Kidney glomerular epithelial cell (primary cell): Measurements from ENCODE around the gene VSTM4.

Experiments
- DNase-seq: peaks from one replicate; lab custom pipeline; 2025; lab: John Stamatoyannopoulos, UW

The VSTM4 gene

GRCh38 chr10:49116509-49117375 lies 1.4 kb upstream of the VSTM4 start:
- DNase-seq: no peak

GRCh38 chr10:49115796-49116508 lies 630 bp upstream of the VSTM4 start:
- no peak for DNase-seq

- DNase-seq: no peak
Observed at GRCh38 chr10:49114718-49115014, 656 bp downstream of the VSTM4 start.

- DNase-seq: no peak
Observed at GRCh38 chr10:49113741-49114141, 1.6 kb downstream of the VSTM4 start.

DNA sequence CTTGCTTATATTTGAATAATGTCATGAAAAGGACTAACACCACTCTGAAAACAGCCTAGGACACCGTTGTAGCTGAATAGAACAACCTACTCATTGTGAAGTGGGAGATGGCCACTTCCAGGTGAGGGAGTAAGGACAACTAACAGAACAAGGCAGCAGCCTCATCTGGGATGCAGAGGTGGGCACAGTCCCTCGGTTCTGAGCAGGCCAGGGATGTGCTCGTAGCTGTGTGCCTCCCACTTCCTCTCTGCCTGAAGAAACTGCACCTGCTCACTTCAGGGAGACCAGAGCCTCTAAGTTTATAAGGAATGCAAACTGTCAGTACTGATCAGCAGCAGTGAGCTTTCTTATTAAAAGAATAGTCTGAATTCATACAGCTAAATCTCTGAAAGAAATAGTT lies 2.5 kb downstream of the VSTM4 start:
- no peak for DNase-seq

GRCh38 chr10:49112098-49112497 lies 3.2 kb downstream of the VSTM4 start:
- no peak for DNase-seq

- no peak for DNase-seq
Observed at GRCh38 chr10:49111320-49111698, 4.0 kb downstream of the VSTM4 start.

GRCh38 chr10:49110684-49111319 lies 4.5 kb downstream of the VSTM4 start:
- no peak for DNase-seq

GRCh38 chr10:49109669-49110340 lies 5.5 kb downstream of the VSTM4 start:
- DNase-seq: no peak

GRCh38 chr10:49108656-49109055 lies 6.7 kb downstream of the VSTM4 start:
- DNase-seq: no peak

DNA sequence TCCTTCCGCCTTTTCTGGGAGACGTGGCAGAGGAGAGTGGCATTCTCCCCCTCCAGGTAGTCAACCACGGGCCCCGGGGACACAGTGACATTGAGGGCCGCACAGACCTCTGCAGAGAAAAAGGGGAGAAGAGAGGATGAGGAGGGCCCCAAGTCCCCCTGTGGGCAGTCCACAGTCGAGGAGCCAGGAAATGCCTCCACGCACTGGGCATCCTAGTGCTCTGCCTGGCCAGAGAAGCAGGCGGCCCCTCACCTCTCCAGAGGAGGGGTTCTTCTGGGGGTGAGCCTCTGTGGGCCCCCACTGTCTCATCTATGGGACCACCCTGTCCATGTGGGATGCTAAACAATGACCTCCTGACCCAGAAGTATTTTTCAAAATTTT lies 7.4 kb downstream of the VSTM4 start:
- DNase-seq: no peak

DNA sequence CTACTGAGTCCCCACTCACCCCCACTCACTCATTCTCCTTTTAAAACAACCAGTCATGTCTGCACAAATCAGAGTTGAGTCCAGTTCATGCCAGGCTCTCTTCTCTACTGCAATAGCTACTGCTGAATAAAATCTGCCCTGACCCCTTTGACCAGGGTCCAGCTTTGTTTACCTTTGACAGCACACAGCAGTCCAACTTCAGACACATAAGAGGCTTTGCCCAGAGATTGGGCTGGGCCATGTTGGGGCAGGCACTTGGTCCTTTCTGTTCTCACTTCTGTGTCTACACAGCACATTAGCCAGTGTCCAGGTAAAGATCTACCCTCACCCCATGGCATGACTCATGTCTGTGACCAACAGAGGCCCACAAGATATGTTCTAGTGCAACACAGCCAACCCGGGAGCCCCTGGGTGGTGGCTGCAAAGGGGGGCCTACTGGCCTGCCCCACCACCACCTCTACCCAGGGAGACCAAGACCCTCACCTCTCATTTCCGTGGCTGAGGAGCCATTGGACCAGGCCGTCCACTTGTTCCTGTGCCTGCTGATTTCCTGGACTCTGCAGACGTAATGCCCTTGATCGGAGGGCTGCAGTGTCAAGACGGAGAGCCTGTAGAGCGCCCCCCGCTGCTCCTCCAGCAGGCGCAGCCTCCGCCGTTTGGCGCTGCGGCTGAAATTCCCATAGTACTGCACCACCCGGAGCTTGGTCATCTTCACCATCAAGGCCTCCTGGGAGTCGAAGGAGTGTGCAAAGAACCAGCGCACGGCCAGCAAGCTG lies 8.0 kb downstream of the VSTM4 start:
- no peak for DNase-seq

DNA sequence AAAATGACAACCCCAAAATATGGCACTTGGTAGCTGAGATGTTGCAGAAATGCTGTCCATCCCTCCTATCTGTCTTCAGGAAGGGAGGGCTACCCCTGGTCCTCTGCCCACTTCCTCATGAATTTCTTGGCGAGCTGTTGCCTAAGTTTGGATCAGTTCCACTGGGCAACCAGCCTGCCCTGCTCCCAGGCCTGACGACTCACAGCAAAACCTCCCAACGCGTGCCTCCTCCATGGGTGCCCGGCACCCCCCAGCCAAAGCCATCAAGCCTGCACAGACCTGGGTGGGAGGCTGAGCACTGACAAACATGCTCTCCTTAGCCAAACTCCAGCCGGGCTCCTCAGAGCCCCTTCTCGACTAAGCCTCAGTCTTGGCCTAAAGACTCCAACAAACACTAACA lies 8.9 kb downstream of the VSTM4 start:
- DNase-seq: no peak

GRCh38 chr10:49105076-49105475 lies 10.2 kb downstream of the VSTM4 start:
- DNase-seq: no peak

DNA sequence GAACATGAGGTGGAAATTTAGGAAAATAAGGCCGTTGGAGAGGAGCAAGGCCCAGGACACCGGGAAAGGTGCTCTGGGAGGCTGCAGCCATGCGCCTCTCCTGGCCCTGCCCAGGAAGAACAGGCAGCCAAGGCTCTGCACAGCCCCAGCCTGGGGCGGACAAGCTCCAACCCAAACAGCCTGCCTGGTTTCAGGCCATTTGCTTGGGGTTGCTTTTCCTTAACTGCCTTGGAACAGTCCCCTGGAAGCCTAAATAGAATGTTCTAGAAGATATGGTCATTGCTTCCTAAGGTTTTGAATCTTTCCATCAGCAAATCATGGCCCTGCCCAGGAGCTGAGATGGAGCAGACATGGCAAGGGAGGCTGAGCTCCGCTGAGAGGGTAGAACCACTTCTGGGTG lies 11.0 kb downstream of the VSTM4 start:
- DNase-seq: no peak

DNA sequence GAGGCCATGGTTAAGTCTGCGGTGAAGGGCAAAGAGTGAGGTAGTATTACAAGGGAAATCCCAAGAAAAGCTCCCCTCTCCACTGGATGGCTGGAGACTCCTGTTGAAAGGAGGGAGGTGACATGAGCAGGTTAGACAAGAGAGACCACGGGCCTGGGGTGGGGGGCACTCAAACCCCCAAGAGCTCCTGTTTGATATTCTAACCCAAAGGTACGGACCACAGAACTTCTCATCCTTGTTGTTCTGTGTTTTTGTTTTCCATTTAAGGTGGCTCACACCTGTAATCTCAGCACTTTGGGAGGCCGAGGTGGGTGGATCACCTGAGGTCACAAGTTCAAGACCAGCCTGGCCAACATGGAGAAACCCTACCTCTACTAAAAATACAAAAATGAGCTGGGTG lies 11.6 kb downstream of the VSTM4 start:
- no peak for DNase-seq

- DNase-seq: no peak
Observed at GRCh38 chr10:49099046-49099445, 16.3 kb downstream of the VSTM4 start.

DNA sequence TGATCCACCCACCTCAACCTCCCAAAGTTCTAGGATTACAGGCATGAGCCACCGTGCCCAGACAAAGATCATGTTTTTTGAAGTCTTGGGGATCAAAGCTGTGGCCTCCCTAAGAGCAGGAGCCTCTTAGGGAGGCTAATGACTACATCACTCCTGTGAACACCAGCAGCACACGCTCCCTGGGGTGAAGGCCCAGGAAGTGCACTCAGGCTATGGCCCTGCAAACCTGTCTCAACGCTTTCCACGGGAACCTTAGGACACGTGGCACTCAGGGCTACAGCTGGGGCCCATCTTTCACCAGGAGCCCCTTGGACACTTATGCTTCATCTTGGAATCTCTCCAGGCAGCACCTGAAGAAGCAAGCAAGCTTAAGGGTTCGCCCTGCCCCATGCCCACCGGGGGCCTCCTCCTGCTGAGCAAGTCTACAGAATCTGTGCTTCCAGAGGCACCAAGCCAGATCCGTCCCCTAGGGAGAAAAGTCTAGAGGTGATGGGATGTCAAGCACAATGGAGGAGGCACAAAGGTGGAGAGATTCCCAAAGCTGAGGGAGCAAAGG lies 18.4 kb downstream of the VSTM4 start:
- no peak for DNase-seq

- DNase-seq: no peak
Observed at GRCh38 chr10:49094646-49095045, 20.7 kb downstream of the VSTM4 start.

- no peak for DNase-seq
Observed at GRCh38 chr10:49093922-49094321, 21.4 kb downstream of the VSTM4 start.

GRCh38 chr10:49092477-49092876 lies 22.8 kb downstream of the VSTM4 start:
- DNase-seq: no peak
